ENCODE measurements around the gene BEAN1.

- TF ChIP-seq CTCF (IDR thresholded peaks at IDR 0.05; ENCODE audit: low read depth, low read length) (no peak), POLR2A (IDR thresholded peaks at IDR 0.05; ENCODE audit: extremely low read depth, insufficient read length) (no peak), MYC (IDR thresholded peaks at IDR 0.05; ENCODE audit: low read depth, low read length) (0 out of 2 replicates have a peak, but pooled peaks have one; percentile 37)
Measured at GRCh38 chr16:66523861-66524354, 96.8 kb downstream of the BEAN1 start.

All from NB4 (cell line).